ENCODE data around the gene PTPN6. TPM values are rescaled to one million over a fixed set of nuclear protein-coding genes. Genes with fewer than 3 reads are reported as not detected.

The PTPN6 gene
- total and polyA plus RNA-seq, 2 of the 8 experiments (the other 6 are each of a cell fraction or from before 2014, with no cell fraction given), result 16.3 to 28.4 TPM

DNA sequence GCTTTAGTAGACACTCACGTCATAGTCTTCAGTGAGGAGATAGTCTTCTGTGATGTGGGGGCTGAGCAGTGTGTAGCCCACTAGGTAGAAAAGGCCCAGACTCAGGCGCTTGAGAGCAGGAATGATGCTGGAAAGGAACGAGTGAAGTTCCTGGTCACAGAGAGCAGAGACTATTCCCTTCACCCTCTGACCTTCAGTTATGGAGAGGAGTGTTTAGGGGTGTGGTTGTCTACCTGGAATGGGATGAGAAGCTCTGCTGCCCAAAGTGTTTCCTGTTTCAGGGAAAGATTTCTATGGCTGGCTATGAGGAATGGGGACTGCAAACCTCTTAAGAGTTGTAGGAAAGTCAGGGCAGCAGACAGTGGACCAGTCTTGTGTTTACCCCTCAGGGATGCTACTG lies 28.3 kb downstream of the PTPN6 start (continued):
- TF ChIP-seq CHD7 (IDR thresholded peaks at IDR 0.05; ENCODE audit: insufficient replicate concordance, low read length) (no peak), SIX5 (IDR thresholded peaks at IDR 0.05; ENCODE audit: low read depth, low read length) (no peak), CHD1 (IDR thresholded peaks at IDR 0.05; ENCODE audit: low read depth, low read length) (no peak), GABPA (IDR thresholded peaks at IDR 0.05; ENCODE audit: borderline replicate concordance, insufficient read depth, low read length) (no peak)
